Measurements from ENCODE around the gene ISL2. TPM values are rescaled to one million over a fixed set of nuclear protein-coding genes. Genes with fewer than 3 reads are reported as not detected.
A peak's percentile ranks its signal among the peaks of the same experiment; 100 is the strongest.

The ISL2 gene
- total RNA-seq, 2 experiments from 2014 or later = not detected

- Mint-ChIP-seq H3K27me3 (peaks cover 90% of the 10 kb centered on the region), H3K27ac (no peak overlapping the region), H3K36me3 (ENCODE audit: low read depth) (no peaks in the 10 kb centered on the region), H3K4me3 (peak overlapping the region; percentile 80), H3K9me3 (no peaks in the 10 kb centered on the region), H3K4me1 (ENCODE audit: low read depth) (peaks cover 72% of the 10 kb centered on the region)
- CTCF ChIA-PET = no interaction called here
- POLR2A ChIA-PET = no interaction called here
- peaks cover 5 to 59% of the 10 kb centered on the region in 2 experiments for H3K9me3 ChIP-seq (ENCODE audit: control insufficient read depth in 1 of 2, insufficient read depth in 1 of 2, low read length in 2 of 2)
- H3K36me3 ChIP-seq (ENCODE audit: insufficient read depth, low read length) = no peaks in the 10 kb centered on the region
- no peak overlapping the region for H3K27ac ChIP-seq (ENCODE audit: low read depth in 1 of 2, low read length in 2 of 2)
- H3K4me1 ChIP-seq (ENCODE audit: insufficient read depth, low read length) = peaks cover 77% of the 10 kb centered on the region
- TF ChIP-seq, protein P1, sequence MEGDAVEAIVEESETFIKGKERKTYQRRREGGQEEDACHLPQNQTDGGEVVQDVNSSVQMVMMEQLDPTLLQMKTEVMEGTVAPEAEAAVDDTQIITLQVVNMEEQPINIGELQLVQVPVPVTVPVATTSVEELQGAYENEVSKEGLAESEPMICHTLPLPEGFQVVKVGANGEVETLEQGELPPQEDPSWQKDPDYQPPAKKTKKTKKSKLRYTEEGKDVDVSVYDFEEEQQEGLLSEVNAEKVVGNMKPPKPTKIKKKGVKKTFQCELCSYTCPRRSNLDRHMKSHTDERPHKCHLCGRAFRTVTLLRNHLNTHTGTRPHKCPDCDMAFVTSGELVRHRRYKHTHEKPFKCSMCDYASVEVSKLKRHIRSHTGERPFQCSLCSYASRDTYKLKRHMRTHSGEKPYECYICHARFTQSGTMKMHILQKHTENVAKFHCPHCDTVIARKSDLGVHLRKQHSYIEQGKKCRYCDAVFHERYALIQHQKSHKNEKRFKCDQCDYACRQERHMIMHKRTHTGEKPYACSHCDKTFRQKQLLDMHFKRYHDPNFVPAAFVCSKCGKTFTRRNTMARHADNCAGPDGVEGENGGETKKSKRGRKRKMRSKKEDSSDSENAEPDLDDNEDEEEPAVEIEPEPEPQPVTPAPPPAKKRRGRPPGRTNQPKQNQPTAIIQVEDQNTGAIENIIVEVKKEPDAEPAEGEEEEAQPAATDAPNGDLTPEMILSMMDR (IDR thresholded peaks at IDR 0.05) = no peak
- peak overlapping the region; percentile 46 for H3K4me3 ChIP-seq (ENCODE audit: low read length)
- DNase-seq (peak in 8 of 14 experiments; percentile 24 to 76 (median 46)), ATAC-seq (ENCODE audit: poor library complexity) (peak; percentile 53)
- intact Hi-C loops (cut with DNase I, micrococcal nuclease) = no loop called here
- peaks cover 86 to 98% of the 10 kb centered on the region in 2 experiments for H3K27me3 ChIP-seq (ENCODE audit: control insufficient read depth in 1 of 2, insufficient read depth in 2 of 2, low read length in 2 of 2)
These were observed 4.3 kb downstream of the ISL2 start for GRCh38 chr15:76340803-76341365.

DNA sequence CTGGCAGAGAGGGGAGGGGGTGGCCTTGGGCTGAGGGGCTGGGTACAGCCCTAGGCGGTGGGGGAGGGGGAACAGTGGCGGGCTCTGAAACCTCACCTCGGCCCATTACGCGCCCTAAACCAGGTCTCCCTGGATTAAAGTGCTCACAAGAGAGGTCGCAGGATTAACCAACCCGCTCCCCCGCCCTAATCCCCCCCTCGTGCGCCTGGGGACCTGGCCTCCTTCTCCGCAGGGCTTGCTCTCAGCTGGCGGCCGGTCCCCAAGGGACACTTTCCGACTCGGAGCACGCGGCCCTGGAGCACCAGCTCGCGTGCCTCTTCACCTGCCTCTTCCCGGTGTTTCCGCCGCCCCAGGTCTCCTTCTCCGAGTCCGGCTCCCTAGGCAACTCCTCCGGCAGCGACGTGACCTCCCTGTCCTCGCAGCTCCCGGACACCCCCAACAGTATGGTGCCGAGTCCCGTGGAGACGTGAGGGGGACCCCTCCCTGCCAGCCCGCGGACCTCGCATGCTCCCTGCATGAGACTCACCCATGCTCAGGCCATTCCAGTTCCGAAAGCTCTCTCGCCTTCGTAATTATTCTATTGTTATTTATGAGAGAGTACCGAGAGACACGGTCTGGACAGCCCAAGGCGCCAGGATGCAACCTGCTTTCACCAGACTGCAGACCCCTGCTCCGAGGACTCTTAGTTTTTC, 4.9 kb downstream of the ISL2 start:
- no peak for ATAC-seq (ENCODE audit: poor library complexity)
- Mint-ChIP-seq H3K36me3 (ENCODE audit: low read depth) (no peaks in the 10 kb centered on the region), H3K9me3 (no peaks in the 10 kb centered on the region), H3K4me1 (ENCODE audit: low read depth) (peaks cover 67% of the 10 kb centered on the region), H3K27me3 (peaks cover 86% of the 10 kb centered on the region), H3K4me3 (peak overlapping the region; percentile 73), H3K27ac (no peak overlapping the region)
- Histone ChIP-seq H3K9me3 (ENCODE audit: control insufficient read depth in 1 of 2, insufficient read depth in 1 of 2, low read length in 2 of 2) (peaks cover 5 to 58% of the 10 kb centered on the region in 2 experiments), H3K4me3 (ENCODE audit: low read length) (peak overlapping the region; percentile 46), H3K36me3 (ENCODE audit: insufficient read depth, low read length) (no peaks in the 10 kb centered on the region), H3K27me3 (ENCODE audit: control insufficient read depth in 1 of 2, insufficient read depth in 2 of 2, low read length in 2 of 2) (peaks cover 86 to 99% of the 10 kb centered on the region in 2 experiments), H3K27ac (ENCODE audit: low read depth in 1 of 2, low read length in 2 of 2) (no peak overlapping the region), H3K4me1 (ENCODE audit: insufficient read depth, low read length) (peaks cover 77% of the 10 kb centered on the region)
- intact Hi-C loops (cut with DNase I, micrococcal nuclease) = no loop called here
- CTCF ChIA-PET = no interaction called here
- TF ChIP-seq, protein P1 (IDR thresholded peaks at IDR 0.05) = no peak
- DNase-seq = peak in 2 of 14 experiments; percentile 28
- POLR2A ChIA-PET = no interaction called here

GRCh38 chr15:76342058-76342381, 5.4 kb downstream of the ISL2 start:
- POLR2A ChIA-PET = no interaction called here
- intact Hi-C loops (cut with DNase I, micrococcal nuclease) = no loop called here
- no peak for ATAC-seq (ENCODE audit: poor library complexity)
- TF ChIP-seq, protein P1 (IDR thresholded peaks at IDR 0.05) = no peak
- H3K4me1 Mint-ChIP-seq (ENCODE audit: low read depth) = peaks cover 62% of the 10 kb centered on the region
- peaks cover 85 to 99% of the 10 kb centered on the region in 2 experiments for H3K27me3 ChIP-seq (ENCODE audit: control insufficient read depth in 1 of 2, insufficient read depth in 2 of 2, low read length in 2 of 2)
- H3K27me3 Mint-ChIP-seq = peaks cover 85% of the 10 kb centered on the region
- CTCF ChIA-PET = no interaction called here
- no peaks in the 10 kb centered on the region for H3K36me3 ChIP-seq (ENCODE audit: insufficient read depth, low read length)
- peaks cover 77% of the 10 kb centered on the region for H3K4me1 ChIP-seq (ENCODE audit: insufficient read depth, low read length)
- no peak overlapping the region for H3K27ac Mint-ChIP-seq
- H3K9me3 ChIP-seq (ENCODE audit: control insufficient read depth in 1 of 2, insufficient read depth in 1 of 2, low read length in 2 of 2) = peaks cover 5 to 55% of the 10 kb centered on the region in 2 experiments
- no peaks in the 10 kb centered on the region for H3K9me3 Mint-ChIP-seq
- peak in 1 of 14 experiments; percentile 22 for DNase-seq
- H3K4me3 ChIP-seq (ENCODE audit: low read length) = no peak overlapping the region
- H3K36me3 Mint-ChIP-seq (ENCODE audit: low read depth) = no peaks in the 10 kb centered on the region
- peak overlapping the region; percentile 73 for H3K4me3 Mint-ChIP-seq
- no peak overlapping the region for H3K27ac ChIP-seq (ENCODE audit: low read depth in 1 of 2, low read length in 2 of 2)

All from CD4-positive, alpha-beta T cell (primary cell).